HCT116 (cell line): ENCODE results near the gene SLC16A10. TPM values are rescaled to one million over a fixed set of nuclear protein-coding genes. Genes with fewer than 3 reads are reported as not detected.
A peak's percentile ranks its signal among the peaks of the same experiment; 100 is the strongest.

Experiments used
- ATAC-seq: fragments of 200-7000 bp; cut with Tn5 transposase; 2 replicates; pipeline ENCODE4 v1.9.1; 2020; ENCODE audit warnings: mild to moderate bottlenecking, moderate library complexity
- BruUV-seq: library from RNA; stranded (reverse); fragments of 400-500 nt; replicated peaks from 2 replicates; lab custom pipeline; 2021; lab: Mats Ljungman, UMichigan
- CTCF ChIA-PET: fragments of 300-600 bp; sonication (Branson Sonifier 250); formaldehyde crosslinking; loops from one replicate; lab custom pipeline; 2021; ENCODE audit warnings: antibody characterized with exemption; lab: Charles Lee
- POLR2A ChIA-PET: fragments of 300-600, 350-600 bp; sonication (Branson Sonifier 250); formaldehyde crosslinking; loops from one replicate; lab custom pipeline; 2021; ENCODE audit warnings: antibody characterized with exemption; lab: Charles Lee
- RAD21 ChIA-PET, 2 experiments: fragments of 300-600 bp; sonication (Branson Sonifier 250); formaldehyde crosslinking; loops; one replicate each; lab custom pipeline; 2023; ENCODE audit warnings: low total read pairs in 2 of 2; ENCODE audit not compliant: uncharacterized antibody in 2 of 2, unreplicated experiment in 2 of 2, low non-redundant PET in 1 of 2; lab: Charles Lee
- DNase-seq: peaks from one replicate; pipeline ENCODE4 v3.0.0-alpha.2; 2010; ENCODE audit warnings: low read depth, low spot score
- H2AFZ ChIP-seq: fragments of 200-600 bp; shearing (Covaris generic), sonication (generic); 2 replicates; pipeline ENCODE4 v1.6.1; 2017; ENCODE audit warnings: low read depth, mixed run types, mixed read lengths, antibody characterized with exemption, low read length; ENCODE audit not compliant: poor library complexity, severe bottlenecking
- H3K27ac ChIP-seq: 2 replicates; pipeline ENCODE4 v1.5.1; 2012; ENCODE audit warnings: low read depth, low read length
- H3K27me3 ChIP-seq: fragments of 200-600 bp; sonication (generic); 2 replicates; pipeline ENCODE4 v1.6.1; 2016; ENCODE audit warnings: mixed run types, low read length, mixed read lengths; ENCODE audit not compliant: insufficient read depth
- H3K36me3 ChIP-seq, 2 experiments: fragments of 200-500 bp in 1 of 2; fragments of 200-600 bp in 1 of 2; sonication (Bioruptor generic) in 1 of 2; sonication (generic) in 1 of 2; 2 replicates each; pipeline versions ENCODE4 v1.5.1 to v1.6.1; 2014 to 2016; ENCODE audit warnings: low read length in 2 of 2, inconsistent platforms in 1 of 2, mixed read lengths in 1 of 2, mixed run types in 1 of 2; ENCODE audit not compliant: insufficient read depth in 2 of 2, control insufficient read depth in 1 of 2
- H3K4me1 ChIP-seq, 2 experiments: fragments of 200-600 bp in 1 of 2; sonication (generic) in 1 of 2; 2 replicates each; pipeline versions ENCODE4 v1.5.1 to v1.6.1; 2012 to 2017; ENCODE audit warnings: low read length in 2 of 2, inconsistent platforms in 1 of 2, mild to moderate bottlenecking in 1 of 2, mixed read lengths in 1 of 2, mixed run types in 1 of 2, moderate library complexity in 1 of 2; ENCODE audit not compliant: insufficient read depth in 2 of 2, control insufficient read depth in 1 of 2
- H3K4me2 ChIP-seq: fragments of 200-600 bp; sonication (generic); 2 replicates; pipeline ENCODE4 v1.6.1; 2017; ENCODE audit warnings: mixed run types, low read length, mixed read lengths
- H3K4me3 ChIP-seq, 2 experiments: fragments of 200-600 bp in 1 of 2; sonication (generic) in 1 of 2; replicated peaks in 1 of 2; 2 replicates each; pipeline ENCODE4 v1.5.1; 2011 to 2016; ENCODE audit warnings: low read length in 2 of 2, control low read depth in 1 of 2, low read depth in 1 of 2, mild to moderate bottlenecking in 1 of 2, mixed read lengths in 1 of 2, mixed run types in 1 of 2
- H3K79me2 ChIP-seq: fragments of 200-600 bp; sonication (generic); 2 replicates; pipeline ENCODE4 v1.6.1; 2017; ENCODE audit warnings: mild to moderate bottlenecking, mixed run types, low read length, moderate library complexity, mixed read lengths; ENCODE audit not compliant: insufficient read depth
- H3K9ac ChIP-seq: fragments of 200-600 bp; sonication (generic); 2 replicates; pipeline ENCODE4 v1.6.1; 2016; ENCODE audit warnings: low read length, mixed read lengths
- H3K9me2 ChIP-seq: fragments of 200-600 bp; sonication (generic), shearing (Covaris generic); 2 replicates; pipeline ENCODE4 v1.6.1; 2017; ENCODE audit warnings: mixed run types, mild to moderate bottlenecking, moderate library complexity; ENCODE audit not compliant: insufficient read depth
- H3K9me3 ChIP-seq, 2 experiments: fragments of 200-500 bp in 1 of 2; fragments of 200-600 bp in 1 of 2; sonication (Bioruptor generic) in 1 of 2; sonication (generic) in 1 of 2; 2 replicates each; pipeline ENCODE4 v1.6.1; 2014 to 2017; ENCODE audit warnings: low read length in 2 of 2, mixed read lengths in 2 of 2, inconsistent platforms in 1 of 2, low read depth in 1 of 2, mild to moderate bottlenecking in 1 of 2, mixed run types in 1 of 2, moderate library complexity in 1 of 2; ENCODE audit not compliant: control insufficient read depth in 1 of 2, insufficient read depth in 1 of 2
- H4K20me1 ChIP-seq: fragments of 200-600 bp; sonication (generic), shearing (Covaris generic); 2 replicates; pipeline ENCODE4 v1.6.1; 2017; ENCODE audit warnings: mixed run types, mild to moderate bottlenecking, moderate library complexity; ENCODE audit not compliant: insufficient read depth
- CTCF ChIP-seq, 3 experiments: fragments of 200-600 bp in 1 of 3; sonication (generic) in 1 of 3; IDR thresholded peaks in 2 of 3; conservative IDR thresholded peaks in 1 of 3; 2 replicates each; pipeline ENCODE4 v1.5.1; 2012 to 2017; ENCODE audit warnings: low read depth in 2 of 3, low read length in 2 of 3, antibody characterized with exemption in 1 of 3, borderline replicate concordance in 1 of 3, control low read depth in 1 of 3, mild to moderate bottlenecking in 1 of 3, mixed read lengths in 1 of 3, mixed run types in 1 of 3, moderate library complexity in 1 of 3; ENCODE audit not compliant: insufficient read depth in 1 of 3
- EZH2phosphoT487 ChIP-seq: fragments of 200-600 bp; IDR thresholded peaks from 2 replicates; pipeline ENCODE4 v1.6.1; 2018; ENCODE audit warnings: antibody characterized with exemption, borderline replicate concordance
- JUND ChIP-seq: IDR thresholded peaks from 2 replicates; pipeline ENCODE4 v1.6.1; 2012
- MAX ChIP-seq: IDR thresholded peaks from 2 replicates; pipeline ENCODE4 v1.6.1; 2012
- POLR2A ChIP-seq: IDR thresholded peaks from 2 replicates; pipeline ENCODE4 v1.7.0; 2011; ENCODE audit warnings: borderline replicate concordance; ENCODE audit not compliant: insufficient read depth, insufficient read length; ENCODE audit errors: extremely low read depth
- POLR2AphosphoS5 ChIP-seq: IDR thresholded peaks from 2 replicates; pipeline ENCODE4 v1.6.1; 2011; ENCODE audit warnings: mild to moderate bottlenecking, low read depth, low read length, moderate library complexity
- RAD21 ChIP-seq: IDR thresholded peaks from 2 replicates; pipeline ENCODE4 v1.6.1; 2012; ENCODE audit warnings: low read depth, mild to moderate bottlenecking
- REST ChIP-seq: IDR thresholded peaks from 2 replicates; pipeline ENCODE4 v1.6.1; 2012; ENCODE audit warnings: low read depth
- SP1 ChIP-seq: IDR thresholded peaks from 2 replicates; pipeline ENCODE4 v1.6.1; 2012; ENCODE audit warnings: low read depth
- YY1 ChIP-seq: IDR thresholded peaks from 2 replicates; pipeline ENCODE4 v1.6.1; 2011; ENCODE audit warnings: low read length, low read depth, moderate library complexity, mild to moderate bottlenecking; ENCODE audit not compliant: insufficient replicate concordance; ENCODE audit errors: extremely low read depth
- ZBTB33 ChIP-seq: IDR thresholded peaks from 2 replicates; pipeline ENCODE4 v1.6.1; 2011; ENCODE audit warnings: mild to moderate bottlenecking, low read length, moderate library complexity; ENCODE audit not compliant: insufficient replicate concordance; ENCODE audit errors: extremely low read depth
- intact Hi-C: fragments of 100-400 bp; cut with micrococcal nuclease; formaldehyde crosslinking; loops from 2 replicates; pipeline ENCODE4 v1.10.0; 2022
- total RNA-seq: library from RNA; stranded (reverse); gene quantifications from one replicate; pipeline ENCODE4 v1.2.1, GENCODE V29; 2021; ENCODE audit not compliant: unreplicated experiment

Gene SLC16A10
- total RNA-seq, 1 experiment from 2014 or later, result 8.3 TPM

GRCh38 chr6:111173341-111173740, 86.0 kb downstream of the SLC16A10 start:
- Histone ChIP-seq H3K4me3 (no peak overlapping the region), H3K4me2 (no peak overlapping the region; the same call in 1 of the 2 replicates), H3K9me2 (no peaks in the 10 kb centered on the region), H3K79me2 (no peaks in the 10 kb centered on the region), H3K36me3 (no peaks in the 10 kb centered on the region), H3K9ac (no peak overlapping the region), H3K9me3 (no peaks in the 10 kb centered on the region), H3K27me3 (no peaks in the 10 kb centered on the region), H3K4me1 (peaks cover 0 to 6% of the 10 kb centered on the region in 2 experiments; a peak in 2 of 4 replicates), H2AFZ (no peak overlapping the region), H4K20me1 (no peaks in the 10 kb centered on the region), H3K27ac (no peak overlapping the region)
- peak; percentile 53; the same call in 1 of the 2 replicates for ATAC-seq
- intact Hi-C loops, result no loop called here
- POLR2A ChIA-PET, result no interaction called here
- CTCF ChIA-PET, result no interaction called here
- no peak for TF ChIP-seq SP1
- no peak for TF ChIP-seq JUND
- peak; percentile 8; the same call in 1 of the 2 replicates for TF ChIP-seq RAD21
- TF ChIP-seq MAX, result no peak
- no peak for TF ChIP-seq ZBTB33
- no peak for TF ChIP-seq POLR2AphosphoS5
- BruUV-seq, result no TSS peak
- RAD21 ChIA-PET, result no interaction called here
- DNase-seq, result no peak

GRCh38 chr6:111173946-111174345, 86.6 kb downstream of the SLC16A10 start:
- no TSS peak for BruUV-seq
- H3K4me3 ChIP-seq, result no peak overlapping the region
- ChIA-PET RAD21 (no interaction called here), CTCF (no interaction called here), POLR2A (no interaction called here)
- H3K9ac ChIP-seq, result no peak overlapping the region
- no peaks in the 10 kb centered on the region for H3K36me3 ChIP-seq
- DNase-seq (no peak), ATAC-seq (no peak)
- no peaks in the 10 kb centered on the region for H4K20me1 ChIP-seq
- no peaks in the 10 kb centered on the region for H3K27me3 ChIP-seq
- no peaks in the 10 kb centered on the region for H3K79me2 ChIP-seq
- H3K4me1 ChIP-seq, result peaks cover 0 to 6% of the 10 kb centered on the region in 2 experiments; a peak in 2 of 4 replicates
- no peaks in the 10 kb centered on the region for H3K9me2 ChIP-seq
- H2AFZ ChIP-seq, result no peak overlapping the region
- H3K27ac ChIP-seq, result no peak overlapping the region
- H3K4me2 ChIP-seq, result no peak overlapping the region
- intact Hi-C loops, result no loop called here
- H3K9me3 ChIP-seq, result no peaks in the 10 kb centered on the region
- TF ChIP-seq POLR2A (no peak), CTCF (IDR thresholded peaks at IDR 0.05 in 2 of 3, conservative IDR thresholded peaks at IDR 0.05 in 1 of 3; ENCODE audit: borderline replicate concordance in 1 of 3, insufficient read depth in 1 of 3, low read depth in 2 of 3, low read length in 2 of 3) (no peak), EZH2phosphoT487 (no peak), REST (no peak), YY1 (no peak), SP1 (no peak), POLR2AphosphoS5 (no peak)
